Measurements from ENCODE around the gene MARF1. TPM values are rescaled to one million over a fixed set of nuclear protein-coding genes. Genes with fewer than 3 reads are reported as not detected.
A peak's percentile ranks its signal among the peaks of the same experiment; 100 is the strongest.

Gene MARF1
- total and polyA plus RNA-seq, 9 of the 15 experiments (the other 6 are each of a cell fraction or from before 2014, with no cell fraction given), result 4.7 to 33.2 (median 11.7) TPM

DNA sequence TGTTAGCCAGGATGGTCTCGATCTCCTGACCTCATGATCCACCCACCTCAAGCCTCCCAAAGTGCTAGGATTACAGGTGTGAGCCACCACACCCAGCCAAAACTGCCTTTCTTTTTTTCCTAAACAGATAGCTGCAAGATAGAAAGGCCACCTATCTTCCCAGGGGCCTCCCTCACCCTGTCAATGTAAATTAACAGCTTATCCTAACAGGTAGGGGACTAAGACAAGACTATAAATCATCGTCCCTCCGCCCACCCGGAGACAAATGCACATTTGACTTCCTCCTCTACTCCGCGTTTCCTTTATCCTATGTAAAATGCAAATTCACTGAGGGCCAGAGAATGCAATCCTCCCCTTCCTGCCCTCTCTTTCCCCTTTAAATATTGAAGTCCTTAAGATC is 71.4 kb downstream of the MARF1 start (continued):
- TF ChIP-seq, protein P1, sequence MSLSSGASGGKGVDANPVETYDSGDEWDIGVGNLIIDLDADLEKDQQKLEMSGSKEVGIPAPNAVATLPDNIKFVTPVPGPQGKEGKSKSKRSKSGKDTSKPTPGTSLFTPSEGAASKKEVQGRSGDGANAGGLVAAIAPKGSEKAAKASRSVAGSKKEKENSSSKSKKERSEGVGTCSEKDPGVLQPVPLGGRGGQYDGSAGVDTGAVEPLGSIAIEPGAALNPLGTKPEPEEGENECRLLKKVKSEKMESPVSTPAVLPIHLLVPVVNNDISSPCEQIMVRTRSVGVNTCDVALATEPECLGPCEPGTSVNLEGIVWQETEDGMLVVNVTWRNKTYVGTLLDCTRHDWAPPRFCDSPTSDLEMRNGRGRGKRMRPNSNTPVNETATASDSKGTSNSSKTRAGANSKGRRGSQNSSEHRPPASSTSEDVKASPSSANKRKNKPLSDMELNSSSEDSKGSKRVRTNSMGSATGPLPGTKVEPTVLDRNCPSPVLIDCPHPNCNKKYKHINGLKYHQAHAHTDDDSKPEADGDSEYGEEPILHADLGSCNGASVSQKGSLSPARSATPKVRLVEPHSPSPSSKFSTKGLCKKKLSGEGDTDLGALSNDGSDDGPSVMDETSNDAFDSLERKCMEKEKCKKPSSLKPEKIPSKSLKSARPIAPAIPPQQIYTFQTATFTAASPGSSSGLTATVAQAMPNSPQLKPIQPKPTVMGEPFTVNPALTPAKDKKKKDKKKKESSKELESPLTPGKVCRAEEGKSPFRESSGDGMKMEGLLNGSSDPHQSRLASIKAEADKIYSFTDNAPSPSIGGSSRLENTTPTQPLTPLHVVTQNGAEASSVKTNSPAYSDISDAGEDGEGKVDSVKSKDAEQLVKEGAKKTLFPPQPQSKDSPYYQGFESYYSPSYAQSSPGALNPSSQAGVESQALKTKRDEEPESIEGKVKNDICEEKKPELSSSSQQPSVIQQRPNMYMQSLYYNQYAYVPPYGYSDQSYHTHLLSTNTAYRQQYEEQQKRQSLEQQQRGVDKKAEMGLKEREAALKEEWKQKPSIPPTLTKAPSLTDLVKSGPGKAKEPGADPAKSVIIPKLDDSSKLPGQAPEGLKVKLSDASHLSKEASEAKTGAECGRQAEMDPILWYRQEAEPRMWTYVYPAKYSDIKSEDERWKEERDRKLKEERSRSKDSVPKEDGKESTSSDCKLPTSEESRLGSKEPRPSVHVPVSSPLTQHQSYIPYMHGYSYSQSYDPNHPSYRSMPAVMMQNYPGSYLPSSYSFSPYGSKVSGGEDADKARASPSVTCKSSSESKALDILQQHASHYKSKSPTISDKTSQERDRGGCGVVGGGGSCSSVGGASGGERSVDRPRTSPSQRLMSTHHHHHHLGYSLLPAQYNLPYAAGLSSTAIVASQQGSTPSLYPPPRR (CRISPR knock-in tag; IDR thresholded peaks at IDR 0.05; ENCODE audit: borderline replicate concordance), result no peak
- no peak for TF ChIP-seq DMBX1 (CRISPR knock-in tag; IDR thresholded peaks at IDR 0.05; ENCODE audit: borderline replicate concordance)
- peak; percentile 39; the same call in 1 of the 2 replicates for TF ChIP-seq SOX6 (IDR thresholded peaks at IDR 0.05)
- peak; percentile 76 for TF ChIP-seq ETV1 (tag; conservative IDR thresholded peaks at IDR 0.05; ENCODE audit: low read depth)
- TF ChIP-seq NCOA6 (IDR thresholded peaks at IDR 0.05), result no peak
- TF ChIP-seq HMGXB4 (CRISPR knock-in tag; IDR thresholded peaks at IDR 0.05), result no peak
- 0 out of 2 replicates have a peak, but pooled peaks have one; percentile 45 for TF ChIP-seq LEF1 (IDR thresholded peaks at IDR 0.05)
- no peak for TF ChIP-seq NCOA4 (IDR thresholded peaks at IDR 0.05; ENCODE audit: partially characterized antibody)
- no peak for TF ChIP-seq SNIP1 (IDR thresholded peaks at IDR 0.05; ENCODE audit: low read depth)
- TF ChIP-seq MNT (conservative IDR thresholded peaks at IDR 0.05), result no peak
- TF ChIP-seq SRSF7 (optimal IDR thresholded peaks at IDR 0.05; ENCODE audit: low read depth, low read length), result no peak
- TF ChIP-seq CCNT2 (IDR thresholded peaks at IDR 0.05; ENCODE audit: borderline replicate concordance, extremely low read depth, insufficient read length, low read depth, low read length), result no peak
- TF ChIP-seq ZNF764 (CRISPR knock-in tag; IDR thresholded peaks at IDR 0.05; ENCODE audit: low read depth), result no peak
